ENCODE results near the gene RHBDF1. TPM values are rescaled to one million over a fixed set of nuclear protein-coding genes. Genes with fewer than 3 reads are reported as not detected.

RHBDF1 gene
- total RNA-seq, 4 donors from 2014 or later, result 92.7 to 157 (median 137) TPM

GRCh38 chr16:9903-10665, 62.3 kb downstream of the RHBDF1 start:
- no peak for TF ChIP-seq EP300 (IDR thresholded peaks at IDR 0.05)
- no peak for TF ChIP-seq CTCF (IDR thresholded peaks at IDR 0.05)
- no peak for TF ChIP-seq POLR2A (IDR thresholded peaks at IDR 0.05)
- H3K27me3 ChIP-seq, result no peaks in the 10 kb centered on the region
- 67% methylated on average over 46 of the region's 48 CpGs; no CpG with 5 or more reads in 1 of the 2 donors for WGBS, 2 donors
- no peak for DNase-seq (ENCODE audit: low spot score in 2 of 2)
- H3K27ac ChIP-seq, result no peak overlapping the region
- no peaks in the 10 kb centered on the region for H3K9me3 ChIP-seq
- H3K4me3 ChIP-seq, result no peak overlapping the region
- H3K4me1 ChIP-seq, result no peaks in the 10 kb centered on the region
- H3K36me3 ChIP-seq, result no peaks in the 10 kb centered on the region

Small RNA genes lying within 50 kb of the gene (small RNA-seq; reads per million reads assigned to genes)
- gene MIR6859-4 (not detected), gene Z69720.2 (not detected)

Other genes starting within 250 kb of the RHBDF1 start
- gene POLR3K, start 19.0 kb downstream of the RHBDF1 start, total RNA-seq, result 1 to 10 TPM in 3 of 4 donors, under 1 TPM in 1; 0.66 to 8.6 (median 3.1) TPM
- 10 to 100 TPM in 3 of 4 donors, 1 to 10 TPM in 1; 9.3 to 21.6 (median 15.7) TPM for gene SNRNP25, start 18.8 kb downstream of the RHBDF1 start, total RNA-seq
- 100 to 1,000 TPM in 2 of 4 donors, 10 to 100 TPM in 2; 74.3 to 190 (median 115) TPM for gene MPG, start 5.6 kb upstream of the RHBDF1 start, total RNA-seq
- gene NPRL3, start 66.0 kb upstream of the RHBDF1 start, total RNA-seq, result 10 to 100 TPM; 32.1 to 40.8 (median 36.7) TPM
- gene HBZ, start 80.0 kb upstream of the RHBDF1 start, total RNA-seq, result not detected
- 1 to 10 TPM in 1 of 4 donors, not detected in 3; 3.3 TPM for gene HBM, start 93.3 kb upstream of the RHBDF1 start, total RNA-seq
- gene HBA2, start 100.2 kb upstream of the RHBDF1 start, total RNA-seq, result 100 to 1,000 TPM in 2 of 4 donors, 10 to 100 TPM in 2; 10.1 to 495 (median 102) TPM
- 100 to 1,000 TPM in 1 of 4 donors, 10 to 100 TPM in 2, not detected in 1; 48.4 to 135 (median 81.6) TPM for gene HBA1, start 104.0 kb upstream of the RHBDF1 start, total RNA-seq
- not detected for gene HBQ1, start 107.8 kb upstream of the RHBDF1 start, total RNA-seq
- 100 to 1,000 TPM; 109 to 180 (median 123) TPM for gene LUC7L, start 156.8 kb upstream of the RHBDF1 start, total RNA-seq
- gene FAM234A, start 162.2 kb upstream of the RHBDF1 start, total RNA-seq, result 100 to 1,000 TPM in 2 of 4 donors, 10 to 100 TPM in 2; 73.5 to 192 (median 99.0) TPM
- 10 to 100 TPM; 20.8 to 59.0 (median 29.7) TPM for gene RGS11, start 203.3 kb upstream of the RHBDF1 start, total RNA-seq
- gene ARHGDIG, start 208.0 kb upstream of the RHBDF1 start, total RNA-seq, result not detected
- 1 to 10 TPM; 3.3 to 8.8 (median 3.7) TPM for gene PDIA2, start 210.5 kb upstream of the RHBDF1 start, total RNA-seq